HT-29 (cell line): ENCODE data around the gene FSCN2. TPM values are rescaled to one million over a fixed set of nuclear protein-coding genes. Genes with fewer than 3 reads are reported as not detected.

Experiments
- DNase-seq: peaks from one replicate; pipeline ENCODE4 v3.0.0-alpha.2; 2015; ENCODE audit warnings: low spot score
- total RNA-seq: library from RNA; depleted of rRNA; stranded (reverse); fragments of >200 nt; shearing (Covaris generic); gene quantifications from 2 replicates; pipeline ENCODE4 v1.2.3, GENCODE V29; 2014

The FSCN2 gene
- total RNA-seq, 1 experiment from 2014 or later, result 4.3 TPM

DNA sequence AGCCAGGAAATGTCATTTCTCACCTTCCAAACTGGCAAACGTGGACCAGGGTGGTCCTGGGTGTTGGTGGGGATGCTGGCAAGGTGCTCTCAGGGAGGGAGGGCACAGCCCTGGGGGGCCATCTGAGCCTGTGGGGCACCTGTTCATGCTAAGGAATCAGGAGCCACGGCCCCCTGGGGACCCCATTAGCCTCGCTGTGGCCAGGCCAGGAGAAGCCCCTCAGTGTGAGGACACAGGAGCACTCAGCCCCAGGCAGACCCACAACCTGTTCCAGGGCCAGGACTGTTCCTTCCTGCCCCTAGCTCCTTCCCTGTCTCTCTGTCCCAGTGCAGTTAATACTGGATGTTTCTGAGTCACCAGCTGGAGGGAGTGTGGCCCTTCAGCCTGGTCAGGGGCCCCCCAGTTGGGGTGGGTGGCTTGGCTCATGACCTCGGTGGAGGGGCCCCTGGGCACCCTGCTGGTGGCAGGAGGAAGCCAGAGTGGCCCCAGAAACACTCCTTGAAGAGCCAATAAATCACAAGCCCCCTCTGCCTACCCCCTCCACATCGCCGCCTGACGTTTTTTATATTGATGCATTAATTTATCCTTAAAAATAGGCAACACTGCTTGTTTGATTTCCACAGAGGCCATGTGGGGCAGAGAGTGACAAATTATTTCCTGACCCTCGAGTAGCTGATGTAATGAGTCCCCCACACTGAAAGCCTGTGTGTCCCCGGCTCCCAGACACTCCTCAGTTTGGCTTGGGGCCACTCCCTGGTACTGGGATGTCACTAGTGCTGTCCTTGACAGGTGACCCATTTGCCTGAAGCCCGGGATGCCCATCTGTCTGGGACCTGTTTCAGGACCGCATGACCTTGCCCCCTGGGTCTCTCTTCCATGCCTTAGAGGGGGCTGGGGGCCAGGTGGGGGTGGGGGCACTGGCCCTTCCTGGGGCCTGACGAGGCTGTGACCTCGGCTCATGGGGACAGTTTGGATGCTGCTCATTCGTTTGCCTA, 37.9 kb upstream of the FSCN2 start:
- DNase-seq, result no peak

DNA sequence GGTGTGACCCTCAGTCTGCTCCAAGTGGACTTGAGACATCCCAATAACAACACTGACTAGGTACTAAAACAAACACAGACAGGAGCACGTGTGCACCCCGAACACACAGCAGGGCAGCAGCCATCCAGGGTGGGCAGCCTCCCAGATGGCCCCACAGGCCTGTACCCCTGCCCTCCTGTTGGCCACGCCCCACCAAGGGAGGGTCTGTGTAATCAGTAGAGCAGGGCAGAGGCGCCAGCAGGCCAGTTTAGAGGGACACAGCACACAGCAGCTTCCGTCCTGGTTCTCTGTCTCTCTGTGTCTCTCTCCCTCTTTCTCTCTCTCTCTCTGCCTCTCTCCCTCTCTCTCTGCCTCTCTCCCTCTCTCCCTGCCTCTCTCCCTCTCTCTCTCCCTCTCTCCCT, 37.0 kb upstream of the FSCN2 start:
- no peak for DNase-seq

DNA sequence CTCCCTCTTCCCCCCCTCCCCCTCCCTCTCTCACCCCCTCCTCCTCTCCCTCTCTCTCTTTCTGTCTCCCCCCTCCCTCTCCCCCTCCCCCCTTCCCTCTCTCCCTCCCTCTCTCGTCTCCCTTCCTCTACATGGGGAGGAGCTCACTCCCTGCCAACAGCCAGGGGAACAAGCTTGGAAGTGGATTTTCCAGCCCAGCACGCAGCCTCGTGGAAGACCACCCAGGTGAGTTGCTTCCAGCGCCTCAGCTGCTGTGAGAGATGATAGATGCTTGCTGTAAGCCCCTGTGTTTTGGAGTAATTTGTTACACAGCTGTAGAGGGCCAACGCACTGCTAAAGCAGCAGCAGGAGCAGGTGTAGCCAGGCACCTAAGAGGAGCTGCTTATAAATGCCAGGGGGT, 36.4 kb upstream of the FSCN2 start:
- no peak for DNase-seq

DNA sequence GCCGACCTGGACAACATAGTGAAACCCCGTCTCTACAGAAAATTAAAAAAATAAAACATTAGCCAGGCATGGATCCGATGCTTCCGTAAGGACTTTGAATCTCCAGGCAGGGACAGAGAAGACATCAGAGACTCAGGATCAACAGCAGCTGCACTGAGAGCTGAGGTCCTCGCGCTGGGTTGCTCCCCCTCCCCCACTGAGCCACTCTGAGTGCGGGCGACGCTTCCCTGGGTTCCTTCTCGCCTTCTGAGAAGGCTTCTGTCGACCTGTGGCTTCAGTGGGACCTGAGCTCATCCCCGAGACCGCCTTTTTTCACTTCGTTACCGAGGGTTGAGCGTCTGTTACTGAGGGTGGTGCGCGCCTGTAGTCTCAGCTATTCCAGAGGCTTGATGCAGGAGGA, 36.0 kb upstream of the FSCN2 start:
- DNase-seq, result no peak

DNA sequence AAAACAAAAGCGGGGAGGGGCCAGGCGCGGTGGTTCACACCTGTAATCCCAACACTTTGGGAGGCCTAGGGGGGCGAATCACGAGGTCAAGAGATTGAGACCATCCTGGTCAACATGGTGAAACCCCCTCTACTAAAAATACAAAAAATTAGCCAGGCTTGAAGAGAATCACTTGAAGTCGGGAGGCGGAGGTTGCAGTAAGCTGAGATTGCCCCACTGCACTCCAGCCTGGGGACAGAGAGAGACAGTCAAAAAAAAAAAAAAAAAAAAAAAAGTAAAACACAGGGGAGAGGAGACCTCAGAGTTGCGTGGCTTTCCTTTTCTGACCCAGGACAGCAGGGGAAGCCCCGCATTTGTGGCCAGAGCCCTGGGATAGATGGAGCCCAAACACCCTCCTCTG, 35.5 kb upstream of the FSCN2 start:
- no peak for DNase-seq

DNA sequence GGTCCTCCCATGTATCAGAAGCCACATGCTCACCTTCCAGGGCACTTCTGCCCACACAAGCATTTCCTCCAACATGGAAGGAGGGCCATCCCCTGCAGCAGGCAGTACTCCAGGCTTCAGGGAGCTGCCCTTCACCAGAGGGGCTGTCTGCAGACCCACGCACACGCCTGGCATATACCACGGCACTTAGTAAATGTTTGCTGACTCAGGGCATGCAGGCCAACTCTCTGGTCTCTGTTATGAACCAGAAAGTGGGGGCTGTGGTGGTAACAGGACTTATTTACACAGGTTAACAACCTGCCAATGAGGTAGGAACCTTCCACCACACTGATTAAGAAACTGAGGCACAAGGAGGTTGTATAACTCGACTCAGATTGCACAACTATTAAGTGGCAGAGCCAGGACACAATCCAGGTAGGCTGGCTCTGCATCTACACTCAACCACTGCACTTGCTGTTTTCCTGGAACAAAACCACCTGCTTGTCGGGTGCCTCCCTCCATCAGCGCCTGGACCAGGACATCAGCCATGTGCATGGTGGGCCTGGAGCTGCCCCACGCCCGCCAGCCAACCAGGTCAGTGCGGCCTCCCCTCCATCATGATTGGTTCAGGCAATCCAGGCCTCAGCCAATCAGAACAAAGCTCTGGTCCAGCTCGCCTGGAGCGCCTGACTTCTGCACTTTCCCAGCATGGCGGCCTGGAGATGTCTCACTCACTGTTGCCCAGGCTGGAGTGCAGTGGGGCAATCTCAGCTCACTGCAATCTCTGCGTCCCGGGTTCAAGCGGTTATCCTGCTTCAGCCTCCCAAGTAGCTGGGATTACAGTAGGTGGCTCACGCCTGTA, 34.8 kb upstream of the FSCN2 start:
- DNase-seq, result no peak

DNA sequence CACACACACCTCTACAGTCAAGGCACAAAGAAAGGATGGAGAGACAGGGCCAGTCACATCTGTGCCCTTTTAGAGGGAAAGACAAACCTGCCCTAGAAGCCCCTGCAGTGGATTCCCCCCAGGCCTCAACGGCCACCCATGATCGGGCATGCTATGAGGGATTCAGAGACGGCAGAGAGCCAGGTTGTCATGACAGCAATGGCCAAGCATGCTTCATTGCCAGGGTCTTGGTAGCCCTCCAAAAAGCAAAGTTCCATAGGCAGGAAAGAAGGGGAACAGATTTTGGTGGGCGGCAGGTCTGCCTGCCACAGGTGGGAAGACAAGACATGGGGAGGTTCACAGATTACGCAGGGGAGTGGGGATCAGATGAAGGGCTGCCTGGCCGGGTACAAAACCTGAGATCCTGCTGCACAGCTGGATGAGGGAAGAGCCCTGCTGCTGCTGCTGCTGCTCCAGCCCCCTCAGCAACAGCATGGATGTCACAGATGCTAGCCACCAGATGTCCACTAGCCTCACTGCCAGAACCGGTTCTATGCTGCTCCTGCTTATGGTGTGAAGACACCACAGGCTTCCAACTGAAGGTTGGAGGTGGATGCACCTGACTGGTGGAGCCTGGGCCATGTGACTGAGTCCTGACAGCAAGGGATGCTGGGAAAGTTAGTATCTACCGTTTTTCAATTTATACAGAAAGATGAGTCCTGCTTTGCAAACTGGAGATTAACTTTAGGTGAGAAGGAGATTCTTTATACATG, 33.4 kb upstream of the FSCN2 start:
- peak; percentile 72 for DNase-seq

DNA sequence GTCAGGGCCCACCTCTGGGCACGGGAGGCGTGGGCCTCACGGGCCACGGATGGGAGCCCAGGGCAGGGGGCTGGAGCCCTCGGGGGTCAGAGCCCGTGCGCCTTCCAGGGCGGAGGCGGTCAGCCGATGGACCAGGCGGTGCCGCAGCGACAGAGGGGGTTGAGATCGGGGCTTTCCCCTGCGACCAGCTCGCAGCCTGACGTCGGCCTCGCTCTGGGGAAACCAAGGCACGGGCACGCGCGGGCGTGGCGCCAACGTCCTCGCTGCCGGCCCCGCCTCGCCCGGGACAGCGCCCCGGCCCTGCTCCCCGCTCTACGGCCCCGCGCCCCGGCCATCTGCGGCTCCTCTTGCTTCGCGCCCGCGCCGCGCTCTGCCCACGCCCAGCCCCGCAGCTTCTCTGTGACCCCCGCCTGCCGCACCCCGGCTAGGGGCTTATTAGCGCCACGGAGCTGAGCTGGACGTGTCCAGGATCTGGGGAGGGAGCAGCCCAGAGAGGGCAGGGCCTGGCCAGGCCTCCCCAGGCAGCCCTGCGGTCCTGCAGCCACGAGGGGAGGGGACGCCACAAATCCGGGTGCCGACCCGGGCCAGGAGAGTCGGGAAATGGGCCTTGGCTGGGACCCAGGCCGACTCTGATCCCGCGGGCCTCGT, 29.1 kb upstream of the FSCN2 start:
- DNase-seq, result no peak

DNA sequence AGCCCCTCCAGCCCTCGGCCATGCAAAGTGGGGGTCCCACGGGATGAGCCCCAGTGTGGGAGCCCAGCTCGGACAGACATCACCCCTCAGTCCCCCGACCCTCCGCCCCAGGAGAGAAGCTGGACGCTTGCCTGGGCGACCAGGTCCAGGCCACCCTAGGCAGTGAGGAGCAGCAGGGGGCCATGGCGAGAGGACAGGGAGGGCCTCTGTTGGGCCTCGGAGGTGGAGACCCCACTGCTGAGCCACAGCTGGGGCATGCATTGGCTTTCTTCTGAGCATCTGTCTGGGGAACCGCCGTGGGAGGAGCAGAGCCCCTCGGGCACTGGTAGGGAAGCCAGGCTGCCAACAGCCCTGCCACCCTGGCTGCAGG, 28.6 kb upstream of the FSCN2 start:
- DNase-seq, result no peak

DNA sequence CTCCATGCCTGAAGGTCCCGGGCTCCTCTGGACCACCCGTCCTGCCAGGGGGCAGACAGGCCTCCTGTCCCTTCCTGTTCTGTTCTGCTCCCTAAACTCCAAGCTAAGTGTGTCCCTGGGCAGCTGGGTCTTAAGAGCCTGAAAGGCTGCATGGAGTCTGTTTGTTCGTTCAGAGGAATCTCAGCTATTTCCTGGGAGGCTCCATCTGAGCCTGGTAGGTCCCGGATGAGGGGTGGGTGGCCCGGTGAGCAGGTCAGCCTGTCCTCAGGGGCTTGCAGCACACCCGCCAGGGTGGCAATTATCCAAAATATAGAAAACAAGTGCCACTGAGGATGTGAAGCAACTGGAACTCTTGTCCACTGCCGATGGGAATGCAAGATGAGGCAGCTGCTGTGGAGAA, 28.1 kb upstream of the FSCN2 start:
- no peak for DNase-seq

DNA sequence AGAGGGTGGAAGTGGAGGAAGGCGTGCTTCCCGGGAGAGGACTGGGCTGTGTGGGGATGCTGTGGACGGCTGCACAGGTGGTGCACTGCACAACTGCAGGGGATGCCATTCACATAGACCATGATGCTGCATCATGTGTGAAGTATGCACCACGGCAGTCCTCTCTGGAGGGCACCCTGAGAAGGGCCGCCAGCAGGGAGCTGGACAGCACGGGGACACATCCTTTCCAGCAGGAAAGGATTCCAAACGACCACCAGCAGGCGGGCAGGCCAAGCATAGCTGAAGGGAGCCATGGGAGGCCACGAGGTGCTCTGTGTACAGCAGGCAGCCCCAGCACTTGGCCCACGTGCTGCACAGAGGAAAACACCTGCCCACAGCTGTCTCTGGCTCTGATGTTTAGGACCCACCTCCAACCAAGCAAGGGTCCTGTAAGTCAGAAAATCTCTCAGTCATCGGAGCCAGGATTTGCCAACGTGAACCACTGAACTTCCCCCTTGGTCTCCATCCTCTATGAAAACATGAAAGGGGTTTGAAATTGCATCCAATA, 25.6 kb upstream of the FSCN2 start:
- DNase-seq, result no peak

DNA sequence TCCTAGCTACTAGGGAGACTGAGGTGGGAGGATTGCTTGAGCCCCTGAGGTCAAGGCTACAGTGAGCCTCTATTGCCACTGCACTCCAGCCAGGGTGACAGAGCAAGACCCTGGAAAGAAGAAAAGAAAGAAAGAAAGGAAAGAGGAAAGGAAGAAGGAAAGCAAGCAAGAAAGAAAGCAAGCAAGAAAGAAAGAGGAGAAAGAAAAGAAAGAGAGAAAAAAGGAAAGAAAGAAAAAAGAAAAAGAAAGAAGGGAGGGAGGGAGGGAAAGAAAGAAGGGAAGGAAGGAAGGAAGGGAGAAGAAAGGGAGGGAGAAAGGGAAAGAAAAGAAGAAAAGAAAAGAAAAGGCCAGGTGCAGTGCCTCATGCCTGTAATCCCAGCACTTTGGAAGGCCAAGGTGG, 24.6 kb upstream of the FSCN2 start:
- DNase-seq, result no peak

DNA sequence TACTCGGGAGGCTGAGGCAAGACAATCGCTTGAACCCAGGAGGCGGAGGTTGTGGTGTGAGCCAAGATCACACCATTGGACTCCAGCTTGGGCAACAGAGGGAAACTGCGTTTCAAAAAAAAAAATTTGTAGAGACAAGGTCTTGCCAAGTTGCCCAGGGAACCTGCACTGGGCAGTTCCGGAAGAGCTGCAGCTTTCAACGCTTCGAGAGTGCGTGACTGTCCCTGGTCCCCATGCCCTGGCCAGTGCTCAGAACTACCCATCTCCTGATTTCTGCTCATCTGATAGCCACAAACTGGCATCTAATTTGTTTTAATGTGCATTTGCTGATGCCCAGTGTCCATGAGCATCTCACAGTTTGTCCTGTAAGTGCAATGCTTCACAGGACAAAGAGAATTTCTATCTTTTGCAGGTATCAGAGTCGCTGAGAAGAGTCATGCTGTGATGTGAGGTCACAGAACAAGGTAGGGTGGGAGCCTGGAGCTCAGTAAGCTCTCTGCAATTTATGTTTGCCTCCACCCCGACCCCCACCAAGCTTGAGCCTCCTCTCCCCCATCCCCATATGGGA, 19.5 kb upstream of the FSCN2 start:
- DNase-seq, result no peak

DNA sequence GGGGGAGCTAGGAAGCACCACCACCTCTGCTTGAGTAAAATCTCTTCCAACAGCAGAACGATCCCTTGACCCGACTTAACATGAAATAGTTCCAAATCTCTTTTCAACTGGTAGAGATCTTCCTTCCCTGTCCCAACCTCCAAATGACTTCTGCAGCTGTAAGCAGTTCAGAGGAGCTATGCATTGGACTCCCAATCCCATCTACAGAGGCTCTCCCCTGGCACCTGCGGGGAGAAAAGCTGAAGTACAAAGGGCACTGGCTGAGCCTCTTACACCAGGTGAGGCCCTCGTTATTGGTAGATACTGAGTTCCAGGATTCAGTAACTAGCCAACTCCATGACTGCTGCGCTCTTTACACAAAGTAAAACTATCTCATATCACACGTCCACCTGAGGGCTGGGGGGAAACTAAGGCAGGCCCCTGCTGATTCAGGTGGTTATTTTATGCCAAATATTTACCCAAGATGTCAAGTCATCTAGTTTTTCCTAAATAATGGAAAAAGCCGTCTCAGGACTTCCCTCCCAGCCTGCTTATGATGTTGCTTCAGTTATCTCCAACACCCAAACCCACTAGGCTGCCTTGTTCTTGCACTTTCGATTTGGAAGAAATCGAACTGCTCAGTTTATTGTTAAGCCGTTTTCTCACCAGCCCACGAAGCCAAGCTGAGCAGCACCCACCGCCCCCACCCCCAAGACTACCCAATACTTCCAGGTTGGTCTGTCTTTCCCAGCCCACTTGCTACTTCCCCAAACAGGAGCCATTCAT, 18.8 kb upstream of the FSCN2 start:
- peak; percentile 71 for DNase-seq

DNA sequence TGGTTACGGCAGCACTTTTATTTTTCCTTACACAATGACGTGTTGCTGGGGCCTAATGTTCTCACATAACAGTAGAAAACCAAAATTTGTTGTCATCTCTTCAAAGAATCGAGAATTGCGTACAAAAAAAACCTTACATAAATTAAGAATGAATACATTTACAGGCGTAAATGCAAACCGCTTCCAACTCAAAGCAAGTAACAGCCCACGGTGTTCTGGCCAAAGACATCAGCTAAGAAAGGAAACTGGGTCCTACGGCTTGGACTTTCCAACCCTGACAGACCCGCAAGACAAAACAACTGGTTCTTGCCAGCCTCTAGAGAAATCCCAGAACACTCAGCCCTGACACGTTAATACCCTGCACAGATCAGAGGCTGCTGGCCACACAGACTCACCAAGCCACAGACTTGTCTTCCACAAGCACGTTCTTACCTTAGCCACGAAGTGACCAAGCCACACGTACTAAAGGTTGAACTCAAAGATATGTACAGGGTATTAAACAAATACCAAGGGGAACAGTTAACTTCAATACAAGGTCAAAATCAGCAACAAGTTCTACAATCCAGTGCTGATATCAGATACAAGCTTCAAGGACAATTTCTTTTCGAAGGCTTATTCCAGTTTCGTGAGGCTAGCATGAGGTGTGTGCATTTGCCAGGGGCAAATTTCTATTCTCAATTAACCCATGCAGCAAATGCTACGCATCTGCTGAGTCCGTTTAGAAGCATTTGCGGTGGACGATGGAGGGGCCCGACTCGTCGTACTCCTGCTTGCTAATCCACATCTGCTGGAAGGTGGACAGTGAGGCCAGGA, 18.0 kb upstream of the FSCN2 start:
- DNase-seq, result peak; percentile 49

DNA sequence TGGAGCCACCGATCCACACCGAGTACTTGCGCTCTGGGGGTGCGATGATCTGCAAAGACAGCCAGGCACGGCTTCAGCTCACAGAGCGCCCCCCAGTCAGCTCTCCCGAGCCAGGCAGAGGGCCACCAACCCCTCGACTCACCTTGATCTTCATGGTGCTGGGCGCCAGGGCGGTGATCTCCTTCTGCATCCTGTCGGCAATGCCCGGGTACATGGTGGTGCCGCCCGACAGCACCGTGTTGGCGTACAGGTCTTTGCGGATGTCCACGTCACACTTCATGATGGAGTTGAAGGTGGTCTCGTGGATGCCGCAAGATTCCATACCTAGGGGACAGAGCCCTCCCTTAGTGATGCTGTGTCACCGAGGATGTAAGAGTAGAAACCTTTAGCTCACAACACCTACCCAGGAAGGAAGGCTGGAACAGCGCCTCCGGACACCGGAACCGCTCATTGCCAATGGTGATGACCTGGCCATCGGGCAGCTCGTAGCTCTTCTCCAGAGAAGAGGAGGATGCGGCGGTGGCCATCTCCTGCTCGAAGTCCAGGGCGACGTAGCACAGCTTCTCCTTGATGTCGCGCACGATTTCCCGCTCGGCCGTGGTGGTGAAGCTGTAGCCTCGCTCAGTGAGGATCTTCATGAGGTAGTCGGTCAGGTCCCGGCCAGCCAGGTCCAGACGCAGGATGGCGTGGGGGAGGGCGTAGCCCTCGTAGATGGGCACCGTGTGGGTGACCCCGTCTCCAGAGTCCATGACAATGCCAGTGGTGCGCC, 17.2 kb upstream of the FSCN2 start:
- DNase-seq, result peak; percentile 40

DNA sequence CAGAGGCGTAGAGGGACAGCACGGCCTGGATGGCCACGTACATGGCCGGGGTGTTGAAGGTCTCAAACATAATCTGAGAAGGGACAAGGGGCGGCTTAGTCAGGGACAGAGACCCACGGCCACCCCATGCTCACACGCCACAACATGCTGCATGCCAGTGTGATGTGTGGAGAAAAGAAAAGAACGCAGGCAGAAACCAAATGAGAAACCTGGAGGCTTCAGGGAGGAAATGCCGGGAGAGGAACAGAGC, 16.7 kb upstream of the FSCN2 start:
- peak; percentile 47 for DNase-seq

DNA sequence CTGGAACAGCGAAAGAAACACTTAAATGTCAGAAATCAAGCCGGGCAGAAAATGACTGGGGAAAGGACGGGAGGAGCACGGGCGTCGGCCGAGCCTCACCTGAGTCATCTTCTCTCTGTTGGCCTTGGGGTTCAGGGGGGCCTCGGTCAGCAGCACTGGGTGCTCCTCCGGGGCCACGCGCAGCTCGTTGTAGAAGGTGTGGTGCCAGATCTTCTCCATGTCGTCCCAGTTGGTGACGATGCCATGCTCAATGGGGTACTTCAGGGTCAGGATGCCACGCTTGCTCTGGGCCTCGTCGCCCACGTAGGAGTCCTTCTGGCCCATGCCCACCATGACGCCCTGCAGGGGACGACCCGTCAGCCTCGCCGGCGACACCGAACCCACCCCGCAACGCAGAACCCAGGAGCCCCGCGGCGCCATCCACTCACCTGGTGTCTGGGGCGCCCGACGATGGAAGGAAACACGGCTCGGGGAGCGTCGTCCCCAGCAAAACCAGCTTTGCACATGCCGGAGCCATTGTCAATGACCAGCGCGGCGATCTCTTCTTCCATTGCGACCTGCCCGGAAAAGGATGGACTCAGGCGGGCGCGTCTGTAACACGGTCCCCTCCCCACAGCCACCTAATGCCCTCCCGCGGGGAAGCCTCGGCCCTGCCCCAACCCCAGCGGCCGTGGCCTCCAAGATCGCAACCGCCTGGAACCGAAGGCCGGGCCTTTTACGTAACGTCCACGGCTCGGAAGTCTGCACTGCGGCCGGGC, 16.2 kb upstream of the FSCN2 start:
- peak; percentile 43 for DNase-seq
